Neural progenitor cell (in vitro differentiated cells): ENCODE measurements around the gene BLCAP. TPM values are rescaled to one million over a fixed set of nuclear protein-coding genes. Genes with fewer than 3 reads are reported as not detected.

Source experiments
- DNase-seq: peaks from one replicate; pipeline ENCODE4 v3.0.0-alpha.2; 2016; ENCODE audit warnings: low spot score
- H2AFZ ChIP-seq: fragments of 200-600 bp; sonication (generic); replicated peaks from 2 replicates; pipeline ENCODE4 v1.6.1; 2016; ENCODE audit warnings: antibody characterized with exemption
- H3F3A ChIP-seq: fragments of 200-600 bp; sonication (generic); 2 replicates; pipeline ENCODE4 v1.6.1; 2016; ENCODE audit warnings: antibody characterized with exemption, low read depth
- H3K27ac ChIP-seq: fragments of 200-600 bp; sonication (generic); 2 replicates; pipeline ENCODE4 v1.5.1; 2016; ENCODE audit warnings: mild to moderate bottlenecking
- H3K27me3 ChIP-seq: fragments of 200-600 bp; sonication (generic); 2 replicates; pipeline ENCODE4 v1.6.1; 2016; ENCODE audit warnings: mild to moderate bottlenecking, moderate library complexity
- H3K36me3 ChIP-seq: fragments of 200-600 bp; sonication (generic); 2 replicates; pipeline ENCODE4 v1.5.1; 2016
- H3K4me1 ChIP-seq: fragments of 200-600 bp; sonication (generic); 2 replicates; pipeline ENCODE4 v1.6.1; 2016; ENCODE audit warnings: mixed run types
- H3K4me2 ChIP-seq: fragments of 200-600 bp; sonication (generic); 2 replicates; pipeline ENCODE4 v1.6.1; 2016
- H3K4me3 ChIP-seq: fragments of 200-600 bp; sonication (generic); 2 replicates; pipeline ENCODE4 v1.5.1; 2016
- H3K79me2 ChIP-seq: fragments of 200-600 bp; sonication (generic); 2 replicates; pipeline ENCODE4 v1.6.1; 2016; ENCODE audit warnings: low read depth
- H3K9ac ChIP-seq: fragments of 200-600 bp; sonication (generic); 2 replicates; pipeline ENCODE4 v1.6.1; 2016
- H3K9me3 ChIP-seq: fragments of 200-600 bp; sonication (generic); 2 replicates; pipeline ENCODE4 v1.5.1; 2016; ENCODE audit warnings: low read depth
- H4K20me1 ChIP-seq: fragments of 200-600 bp; sonication (generic); 2 replicates; pipeline ENCODE4 v1.6.1; 2016; ENCODE audit warnings: low read depth
- H3K27ac Mint-ChIP-seq: 3 replicates; pipeline ENCODE4 v1.8.0; 2021; ENCODE audit warnings: mixed read lengths
- H3K27me3 Mint-ChIP-seq: 2 replicates; pipeline ENCODE4 v1.8.0; 2022; ENCODE audit warnings: low read depth, mild to moderate bottlenecking, inconsistent platforms, moderate library complexity, mixed read lengths; ENCODE audit not compliant: insufficient read depth
- H3K36me3 Mint-ChIP-seq: 3 replicates; pipeline ENCODE4 v1.8.0; 2021; ENCODE audit warnings: mixed read lengths
- H3K4me1 Mint-ChIP-seq: 3 replicates; pipeline ENCODE4 v1.8.0; 2021; ENCODE audit warnings: mixed read lengths
- H3K4me3 Mint-ChIP-seq: 3 replicates; pipeline ENCODE4 v1.8.0; 2021; ENCODE audit warnings: mild to moderate bottlenecking, moderate library complexity, mixed read lengths
- H3K9me3 Mint-ChIP-seq: 3 replicates; pipeline ENCODE4 v1.8.0; 2020; ENCODE audit warnings: mixed read lengths
- CTCF ChIP-seq: fragments of 200-600 bp; sonication (generic); IDR thresholded peaks from 2 replicates; pipeline ENCODE4 v1.5.1; 2017; ENCODE audit warnings: antibody characterized with exemption, mild to moderate bottlenecking
- EZH2 ChIP-seq: fragments of 200-600 bp; sonication (generic); IDR thresholded peaks from 2 replicates; pipeline ENCODE4 v1.6.1; 2017; ENCODE audit warnings: antibody characterized with exemption, mild to moderate bottlenecking, moderate library complexity
- EZH2phosphoT487 ChIP-seq: fragments of 200-600 bp; sonication (generic); IDR thresholded peaks from 2 replicates; pipeline ENCODE4 v1.6.1; 2017; ENCODE audit warnings: antibody characterized with exemption
- total RNA-seq: library from RNA; depleted of rRNA; stranded (reverse); fragments of >200 nt; gene quantifications from 2 replicates; pipeline ENCODE4 v1.2.3, GENCODE V29; 2015; ENCODE audit warnings: low replicate concordance

The BLCAP gene
- total RNA-seq, 1 donor from 2014 or later, result 46.4 TPM

- H4K20me1 ChIP-seq, result no peaks in the 10 kb centered on the region
- no peaks in the 10 kb centered on the region for H3K79me2 ChIP-seq
- H3K36me3 Mint-ChIP-seq, result no peaks in the 10 kb centered on the region
- H3K4me1 ChIP-seq, result peaks cover 11% of the 10 kb centered on the region
- no peak overlapping the region for H3K27ac Mint-ChIP-seq
- H3K27ac ChIP-seq, result no peak overlapping the region
- peaks cover 7% of the 10 kb centered on the region for H3K27me3 Mint-ChIP-seq
- H3K4me1 Mint-ChIP-seq, result peaks cover 16% of the 10 kb centered on the region
- no peak overlapping the region for H2AFZ ChIP-seq
- H3F3A ChIP-seq, result no peaks in the 10 kb centered on the region
- DNase-seq, result no peak
- no peaks in the 10 kb centered on the region for H3K27me3 ChIP-seq
- no peaks in the 10 kb centered on the region for H3K36me3 ChIP-seq
- no peak overlapping the region for H3K4me3 ChIP-seq
- H3K4me3 Mint-ChIP-seq, result no peak overlapping the region
- H3K9me3 ChIP-seq, result peaks cover 11% of the 10 kb centered on the region
- H3K9me3 Mint-ChIP-seq, result peaks cover 26% of the 10 kb centered on the region
- TF ChIP-seq CTCF, result no peak
- no peak for TF ChIP-seq EZH2phosphoT487
- TF ChIP-seq EZH2, result no peak
- no peak overlapping the region for H3K4me2 ChIP-seq
- no peak overlapping the region for H3K9ac ChIP-seq
Measured at GRCh38 chr20:37481610-37482009, 46.1 kb downstream of the BLCAP start.

- no peak overlapping the region for H2AFZ ChIP-seq
- no peak overlapping the region for H3K4me2 ChIP-seq
- no peaks in the 10 kb centered on the region for H3K79me2 ChIP-seq
- H3K27me3 ChIP-seq, result no peaks in the 10 kb centered on the region
- TF ChIP-seq EZH2phosphoT487 (no peak), CTCF (no peak), EZH2 (no peak)
- H3K27ac ChIP-seq, result no peak overlapping the region
- peaks cover 11% of the 10 kb centered on the region for H3K9me3 ChIP-seq
- H3K4me3 Mint-ChIP-seq, result no peak overlapping the region
- peaks cover 7% of the 10 kb centered on the region for H3K27me3 Mint-ChIP-seq
- no peaks in the 10 kb centered on the region for H4K20me1 ChIP-seq
- peaks cover 4% of the 10 kb centered on the region for H3K4me1 ChIP-seq
- no peaks in the 10 kb centered on the region for H3K36me3 Mint-ChIP-seq
- peaks cover 2% of the 10 kb centered on the region for H3F3A ChIP-seq
- no peak for DNase-seq
- peaks cover 26% of the 10 kb centered on the region for H3K9me3 Mint-ChIP-seq
- H3K36me3 ChIP-seq, result no peaks in the 10 kb centered on the region
- H3K4me1 Mint-ChIP-seq, result peaks cover 9% of the 10 kb centered on the region
- no peak overlapping the region for H3K27ac Mint-ChIP-seq
- H3K9ac ChIP-seq, result no peak overlapping the region
- H3K4me3 ChIP-seq, result no peak overlapping the region
Measured at GRCh38 chr20:37480919-37481318, 46.8 kb downstream of the BLCAP start.

DNA sequence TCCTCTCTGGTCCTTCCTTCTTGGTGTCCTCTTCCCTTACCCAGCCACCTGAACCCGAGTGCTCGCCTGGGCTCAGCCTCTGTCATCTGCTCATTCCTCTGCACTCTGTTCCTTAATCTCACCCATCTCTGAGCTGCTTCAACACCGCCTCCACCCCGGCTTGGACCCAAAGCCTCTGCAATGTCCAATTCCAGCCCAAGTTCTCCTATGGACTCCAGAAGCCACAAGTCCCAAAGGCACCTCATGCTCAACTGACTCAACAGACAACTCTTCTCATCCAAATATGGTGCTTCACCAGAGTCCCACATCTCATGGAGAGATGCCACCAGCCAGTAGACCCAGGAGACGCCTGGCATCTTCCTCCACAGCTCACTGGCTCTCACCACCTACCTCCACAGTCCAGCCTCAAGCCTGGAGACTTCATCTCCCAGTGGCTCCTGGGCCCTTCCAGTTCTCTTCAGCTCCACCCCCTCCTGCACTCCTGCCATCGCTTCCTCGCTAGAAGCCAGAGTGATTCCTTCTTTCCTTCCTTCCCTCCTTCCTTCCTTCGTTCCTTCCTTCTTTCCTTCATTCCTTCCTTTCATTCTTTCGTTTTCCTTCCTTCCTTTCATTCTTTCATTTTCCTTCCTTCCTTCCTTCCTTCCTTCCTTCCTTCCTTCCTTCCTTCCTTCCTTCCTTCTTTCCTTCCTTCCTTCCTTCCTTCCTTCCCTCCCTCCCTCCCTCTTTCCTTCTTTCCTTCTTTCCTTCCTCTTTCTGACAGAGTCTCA is 47.6 kb downstream of the BLCAP start:
- H3K36me3 Mint-ChIP-seq, result no peaks in the 10 kb centered on the region
- Histone ChIP-seq H3F3A (peaks cover 2% of the 10 kb centered on the region), H3K36me3 (no peaks in the 10 kb centered on the region), H3K79me2 (no peaks in the 10 kb centered on the region), H3K9me3 (peaks cover 11% of the 10 kb centered on the region), H4K20me1 (no peaks in the 10 kb centered on the region), H3K4me2 (no peak overlapping the region), H2AFZ (no peak overlapping the region), H3K27ac (no peak overlapping the region), H3K4me3 (no peak overlapping the region), H3K27me3 (no peaks in the 10 kb centered on the region), H3K4me1 (no peaks in the 10 kb centered on the region), H3K9ac (no peak overlapping the region)
- no peak for DNase-seq
- peaks cover 4% of the 10 kb centered on the region for H3K27me3 Mint-ChIP-seq
- H3K4me3 Mint-ChIP-seq, result no peak overlapping the region
- H3K4me1 Mint-ChIP-seq, result peaks cover 10% of the 10 kb centered on the region
- H3K9me3 Mint-ChIP-seq, result peaks cover 26% of the 10 kb centered on the region
- no peak overlapping the region for H3K27ac Mint-ChIP-seq
- TF ChIP-seq CTCF (no peak), EZH2phosphoT487 (no peak), EZH2 (no peak)
